ENCODE results near the gene ANKS4B. TPM values are rescaled to one million over a fixed set of nuclear protein-coding genes. Genes with fewer than 3 reads are reported as not detected.

The ANKS4B gene
- total and polyA plus RNA-seq, 8 donors: 0.23 to 9.0 (median 0.61) TPM; not detected in 3

DNA sequence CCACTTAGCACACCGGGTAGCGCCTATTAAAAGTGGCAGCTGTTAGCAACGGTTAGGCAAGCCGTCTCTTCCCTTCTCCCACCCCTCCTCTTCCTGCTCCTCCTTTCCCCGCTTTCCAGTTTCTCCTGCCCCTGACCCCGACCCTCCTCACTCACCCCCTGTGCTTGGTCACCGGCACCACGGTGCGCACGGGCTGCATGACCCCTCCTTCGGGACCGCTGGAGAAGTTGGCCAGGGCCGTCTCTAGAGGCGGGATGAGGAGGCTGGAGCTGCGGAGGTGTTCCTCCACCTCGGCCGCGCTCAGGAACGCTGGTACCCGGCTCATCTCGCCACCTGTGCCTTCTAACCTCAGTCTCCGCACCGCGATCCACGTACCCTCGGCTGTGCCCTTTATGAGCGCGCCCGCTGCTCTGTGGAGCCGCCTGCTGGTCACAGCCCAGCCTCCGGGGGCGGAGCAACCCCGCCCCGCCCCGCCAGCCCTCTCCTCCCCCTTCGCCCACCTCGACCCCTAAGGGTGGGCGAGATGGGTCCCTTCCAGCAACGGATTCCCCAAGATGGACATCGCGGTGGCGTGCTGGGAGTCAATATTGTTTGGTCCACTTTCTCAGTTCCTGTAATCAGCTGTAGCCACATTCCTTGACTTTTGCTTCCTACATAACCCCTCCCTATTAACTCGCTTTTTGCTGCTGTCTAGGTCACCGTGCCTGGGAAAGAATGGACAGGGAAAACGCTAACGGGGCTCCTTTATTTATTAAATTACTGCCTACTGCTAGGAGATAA, 44.6 kb downstream of the ANKS4B start, which contains the start of gene CRYM:
TSS of gene CRYM (minus strand) at position 364 of the 780 bp plus-strand sequence. CDS start at position 325, 39 bp downstream.
- peak within 1 kb of the TSS; percentile 44 to 54 (median 48) for H3K4me3 ChIP-seq
- peaks cover 0 to 50% (median 25%) of the 10 kb centered on the region in 3 donors for H3K27me3 ChIP-seq
- H3K9me3 ChIP-seq: peaks cover 0 to 4% (median 0%) of the 10 kb centered on the region in 4 donors
- peak within 1 kb of the TSS in 2 of 5 donors; percentile 14 to 63 for H3K27ac ChIP-seq
- WGBS, 5 donors: 1 to 6% (median 2%) methylated on average over 29 to 46 of the region's 46 CpGs
- TF ChIP-seq, protein P1, sequence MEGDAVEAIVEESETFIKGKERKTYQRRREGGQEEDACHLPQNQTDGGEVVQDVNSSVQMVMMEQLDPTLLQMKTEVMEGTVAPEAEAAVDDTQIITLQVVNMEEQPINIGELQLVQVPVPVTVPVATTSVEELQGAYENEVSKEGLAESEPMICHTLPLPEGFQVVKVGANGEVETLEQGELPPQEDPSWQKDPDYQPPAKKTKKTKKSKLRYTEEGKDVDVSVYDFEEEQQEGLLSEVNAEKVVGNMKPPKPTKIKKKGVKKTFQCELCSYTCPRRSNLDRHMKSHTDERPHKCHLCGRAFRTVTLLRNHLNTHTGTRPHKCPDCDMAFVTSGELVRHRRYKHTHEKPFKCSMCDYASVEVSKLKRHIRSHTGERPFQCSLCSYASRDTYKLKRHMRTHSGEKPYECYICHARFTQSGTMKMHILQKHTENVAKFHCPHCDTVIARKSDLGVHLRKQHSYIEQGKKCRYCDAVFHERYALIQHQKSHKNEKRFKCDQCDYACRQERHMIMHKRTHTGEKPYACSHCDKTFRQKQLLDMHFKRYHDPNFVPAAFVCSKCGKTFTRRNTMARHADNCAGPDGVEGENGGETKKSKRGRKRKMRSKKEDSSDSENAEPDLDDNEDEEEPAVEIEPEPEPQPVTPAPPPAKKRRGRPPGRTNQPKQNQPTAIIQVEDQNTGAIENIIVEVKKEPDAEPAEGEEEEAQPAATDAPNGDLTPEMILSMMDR (IDR thresholded peaks at IDR 0.05): peak in 5 of 7 experiments; percentile 43 to 79 (median 70)
- no peak for TF ChIP-seq POLR2AphosphoS5 (IDR thresholded peaks at IDR 0.05)
- intact Hi-C loops (cut with DNase I; ENCODE audit: low total_unique reads): no loop called here
- DNase-seq: peak; percentile 64 to 83
- no peaks in the 10 kb centered on the region for H3K36me3 ChIP-seq
- H3K4me1 ChIP-seq: peaks cover 3 to 16% (median 11%) of the 10 kb centered on the region in 4 donors

DNA sequence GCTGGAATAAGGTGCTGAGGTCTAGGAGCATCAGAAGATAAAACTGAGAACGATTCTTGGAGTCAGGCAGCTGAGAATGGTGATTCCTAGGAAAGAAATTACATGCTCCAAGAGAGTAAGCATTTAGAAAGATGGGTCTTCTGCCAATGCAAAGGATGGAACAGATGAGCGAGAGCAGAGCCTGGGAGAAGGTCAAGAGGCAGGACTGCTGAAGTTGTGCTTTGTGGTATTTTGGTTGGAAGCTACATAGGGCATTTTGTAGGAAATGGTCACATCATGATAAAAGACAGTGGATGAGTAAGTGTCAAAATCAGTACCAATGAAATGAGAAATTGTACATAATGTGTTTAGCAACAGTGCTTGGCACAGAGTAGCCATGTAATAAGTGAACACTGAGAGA, 46.0 kb downstream of the ANKS4B start:
- WGBS, 5 donors: 64 to 77% (median 69%) methylated on average over 2 of the region's 2 CpGs
- Histone ChIP-seq H3K4me1 (peaks cover 3 to 29% (median 22%) of the 10 kb centered on the region in 4 donors), H3K9me3 (peaks cover 0 to 4% (median 0%) of the 10 kb centered on the region in 4 donors), H3K27me3 (peaks cover 0 to 59% (median 39%) of the 10 kb centered on the region in 3 donors), H3K4me3 (no peak overlapping the region), H3K36me3 (no peaks in the 10 kb centered on the region), H3K27ac (no peak overlapping the region)
- intact Hi-C loops (cut with DNase I; ENCODE audit: low total_unique reads): no loop called here
- DNase-seq: no peak
- TF ChIP-seq POLR2AphosphoS5 (IDR thresholded peaks at IDR 0.05): no peak
- no peak for TF ChIP-seq EP300 (IDR thresholded peaks at IDR 0.05)
- TF ChIP-seq POLR2A (IDR thresholded peaks at IDR 0.05): no peak
- TF ChIP-seq, protein P1 (IDR thresholded peaks at IDR 0.05): no peak

DNA sequence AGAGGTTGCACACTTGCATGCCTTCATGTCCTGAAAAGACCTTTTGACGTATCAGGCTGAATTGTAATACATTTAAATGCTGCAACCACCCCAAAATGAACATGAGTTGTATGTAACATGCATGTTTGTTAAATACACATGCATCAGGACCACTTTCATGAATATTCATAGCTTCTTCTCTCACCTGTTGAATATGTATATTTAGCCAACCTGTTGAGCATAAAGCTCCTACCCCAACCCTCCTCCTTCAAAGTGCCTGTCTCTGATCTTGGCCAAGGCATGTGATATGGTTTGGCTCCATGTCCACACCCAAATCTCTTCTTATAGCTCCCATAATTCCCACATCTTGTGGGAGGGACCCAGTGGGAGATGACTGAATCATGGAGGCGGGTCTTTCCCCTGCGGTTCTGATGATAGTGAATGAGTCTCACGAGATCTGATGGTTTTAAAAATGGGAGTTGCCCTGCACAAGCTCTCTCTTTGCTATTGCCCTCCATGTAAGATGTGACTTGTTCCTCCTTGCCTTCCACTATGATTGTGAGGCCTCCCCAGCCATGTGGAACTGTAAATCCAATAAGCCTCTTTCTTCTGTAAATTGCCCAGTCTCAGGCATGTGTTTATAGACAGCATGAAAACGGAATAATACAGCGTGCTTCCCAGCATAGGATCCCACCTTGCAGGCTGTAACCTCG, 48.3 kb downstream of the ANKS4B start:
- no peak for DNase-seq
- intact Hi-C loops (cut with DNase I; ENCODE audit: low total_unique reads): no loop called here
- peaks cover 0 to 47% (median 41%) of the 10 kb centered on the region in 3 donors for H3K27me3 ChIP-seq

DNA sequence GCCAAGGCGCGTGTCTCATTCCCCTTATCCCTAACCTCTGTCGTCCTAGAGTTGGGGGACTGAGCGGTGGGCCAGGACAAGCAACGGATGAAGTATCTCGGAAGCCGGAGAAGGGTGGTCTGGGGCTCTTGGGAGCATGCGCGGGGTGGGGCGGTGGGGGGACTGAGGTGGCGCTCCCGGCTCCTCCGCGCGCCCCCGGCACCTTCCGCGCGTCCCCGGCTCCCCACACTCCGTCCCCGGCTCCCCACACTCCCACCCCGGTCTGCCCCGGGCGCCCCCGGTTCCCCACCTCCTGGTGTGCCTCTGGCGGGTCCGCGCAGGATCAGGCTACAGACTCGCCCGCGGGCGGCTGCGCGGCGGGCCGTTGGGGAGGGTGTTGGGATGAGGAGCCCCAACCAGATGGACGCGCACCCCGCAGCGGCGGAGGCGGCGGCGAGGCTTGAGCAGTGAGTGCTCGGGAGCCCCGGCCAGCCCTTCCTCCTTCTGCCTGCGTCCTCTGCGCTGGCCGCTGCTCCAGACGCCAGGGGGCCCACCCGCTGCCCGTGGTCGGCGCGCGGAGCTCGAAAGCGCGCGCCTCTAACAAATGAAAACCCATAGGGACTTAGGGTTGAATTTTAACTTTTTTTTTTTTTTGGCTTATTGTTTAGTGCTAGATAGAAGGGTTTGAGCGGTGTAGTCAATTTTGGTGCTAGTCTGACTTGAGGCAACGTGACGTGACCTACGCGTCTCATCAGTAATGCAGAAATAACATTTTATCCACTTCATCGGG, 50.2 kb downstream of the ANKS4B start:
- peaks cover 0 to 39% (median 28%) of the 10 kb centered on the region in 3 donors for H3K27me3 ChIP-seq
- no peak for TF ChIP-seq EP300 (IDR thresholded peaks at IDR 0.05)
- TF ChIP-seq, protein P1 (IDR thresholded peaks at IDR 0.05): peak in 3 of 7 experiments; percentile 20 to 50 (median 31)
- TF ChIP-seq POLR2A (IDR thresholded peaks at IDR 0.05): no peak
- TF ChIP-seq POLR2AphosphoS5 (IDR thresholded peaks at IDR 0.05): peak in 1 of 3 donors; percentile 7
- WGBS, 5 donors: 3 to 6% (median 5%) methylated on average over 42 to 67 of the region's 67 CpGs
- H3K9me3 ChIP-seq: peaks cover 0 to 4% (median 0%) of the 10 kb centered on the region in 4 donors
- H3K4me3 ChIP-seq: peak overlapping the region; percentile 38 to 51 (median 44)
- H3K27ac ChIP-seq: peak overlapping the region in 2 of 5 donors; percentile 63 to 74
- intact Hi-C loops (cut with DNase I; ENCODE audit: low total_unique reads): no loop called here
- DNase-seq: peak; percentile 30 to 81
- no peaks in the 10 kb centered on the region for H3K36me3 ChIP-seq
- H3K4me1 ChIP-seq: peaks cover 0 to 23% (median 11%) of the 10 kb centered on the region in 4 donors

More for the DNA sequence above, 48.3 kb downstream of the ANKS4B start:
- Histone ChIP-seq H3K4me1 (peaks cover 3 to 37% (median 22%) of the 10 kb centered on the region in 4 donors), H3K36me3 (no peaks in the 10 kb centered on the region), H3K27ac (no peak overlapping the region), H3K9me3 (peaks cover 0 to 4% (median 0%) of the 10 kb centered on the region in 4 donors), H3K4me3 (no peak overlapping the region)
- TF ChIP-seq POLR2A (IDR thresholded peaks at IDR 0.05): no peak
- 72 to 85% (median 80%) methylated on average over 7 of the region's 7 CpGs for WGBS, 5 donors

Data from stomach (tissue), 9 donors.